Limb (tissue), 2 donors: ENCODE results near the gene PAXIP1.

ENCODE experiments used
- DNase-seq, 2 donors: peaks; one replicate each; pipeline ENCODE4 v3.0.0-alpha.2; 2016; ENCODE audit errors: extremely low spot score in 2 of 2

PAXIP1 gene

GRCh38 chr7:154994996-154995395 lies 7.9 kb downstream of the PAXIP1 start:
- no peak for DNase-seq

- no peak for DNase-seq
Observed at GRCh38 chr7:154990964-154991540, 11.9 kb downstream of the PAXIP1 start.

GRCh38 chr7:154987571-154987970 lies 15.4 kb downstream of the PAXIP1 start:
- DNase-seq = no peak

GRCh38 chr7:154986200-154986945 lies 16.6 kb downstream of the PAXIP1 start:
- DNase-seq = no peak

GRCh38 chr7:154985230-154985629 lies 17.7 kb downstream of the PAXIP1 start:
- DNase-seq = no peak

GRCh38 chr7:154984601-154985188 lies 18.2 kb downstream of the PAXIP1 start:
- DNase-seq = no peak

- DNase-seq = no peak
Observed at GRCh38 chr7:154978017-154978416, 24.9 kb downstream of the PAXIP1 start.

GRCh38 chr7:154977250-154977649 lies 25.7 kb downstream of the PAXIP1 start:
- DNase-seq = no peak

GRCh38 chr7:154976844-154977243 lies 26.1 kb downstream of the PAXIP1 start:
- DNase-seq = no peak

GRCh38 chr7:154975984-154976383 lies 26.9 kb downstream of the PAXIP1 start:
- no peak for DNase-seq

- no peak for DNase-seq
Observed at GRCh38 chr7:154973381-154973780, 29.5 kb downstream of the PAXIP1 start.

GRCh38 chr7:154968336-154969001 lies 34.5 kb downstream of the PAXIP1 start:
- DNase-seq = no peak

GRCh38 chr7:154967401-154967955 lies 35.4 kb downstream of the PAXIP1 start:
- DNase-seq = no peak

GRCh38 chr7:154965014-154965413 lies 37.9 kb downstream of the PAXIP1 start:
- no peak for DNase-seq

- DNase-seq = no peak
Observed at GRCh38 chr7:154960063-154960790, 42.7 kb downstream of the PAXIP1 start.

- DNase-seq = no peak
Observed at GRCh38 chr7:154956427-154956826, 46.5 kb downstream of the PAXIP1 start.

- peak in 1 of 2 donors; percentile 40 for DNase-seq
Observed at GRCh38 chr7:154953006-154953684, 49.8 kb downstream of the PAXIP1 start.

- DNase-seq = no peak
Observed at GRCh38 chr7:154950960-154951359, 52.0 kb downstream of the PAXIP1 start.

- no peak for DNase-seq
Observed at GRCh38 chr7:154947604-154948003, 55.3 kb downstream of the PAXIP1 start.

- no peak for DNase-seq
Observed at GRCh38 chr7:154946166-154946565, 56.8 kb downstream of the PAXIP1 start.

- DNase-seq = no peak
Observed at GRCh38 chr7:154943906-154944305, 59.0 kb downstream of the PAXIP1 start.
